C4-2B (cell line): ENCODE results near the gene GIPC3.

Source experiments
- CTCF ChIP-seq: fragments of 450-650 bp; conservative IDR thresholded peaks from 2 replicates; pipeline ENCODE4 v1.5.1; 2017; ENCODE audit warnings: mild to moderate bottlenecking
- ZFX ChIP-seq: fragments of 450-650 bp; IDR thresholded peaks from 2 replicates; pipeline ENCODE4 v1.6.1; 2017

- no peak for TF ChIP-seq CTCF
- no peak for TF ChIP-seq ZFX
Measured at GRCh38 chr19:3612330-3612729, 27.1 kb downstream of the GIPC3 start.
